Vagina (tissue), 2 donors: Measurements from ENCODE around the gene TBXAS1. TPM values are rescaled to one million over a fixed set of nuclear protein-coding genes. Genes with fewer than 3 reads are reported as not detected.
"Not testable (repeated sequence)": the region's sequence is repeated elsewhere in the genome, so short reads cannot be mapped to it uniquely, and the experiment has no call there.

Experiments
- DNase-seq, 2 donors: peaks; one replicate each; pipeline ENCODE4 v3.0.0-alpha.2; 2017; ENCODE audit errors: extremely low spot score in 2 of 2
- H3K27ac ChIP-seq: fragments of 200-600 bp; sonication (generic); one replicate; pipeline ENCODE4 v1.5.1; 2019
- H3K27me3 ChIP-seq: fragments of 200-600 bp; sonication (generic); one replicate; pipeline ENCODE4 v1.5.1; 2019
- H3K36me3 ChIP-seq, 2 donors: fragments of 200-600 bp; sonication (generic); one replicate each; pipeline ENCODE4 v1.5.1; 2017 to 2019
- H3K4me1 ChIP-seq: fragments of 200-600 bp; sonication (generic); one replicate; pipeline ENCODE4 v1.5.1; 2019
- H3K4me3 ChIP-seq, 2 donors: fragments of 200-600 bp; sonication (generic); 1 replicate in 1 of 2; 2 replicates in 1 of 2; pipeline ENCODE4 v1.5.1; 2016 to 2019
- H3K9me3 ChIP-seq: fragments of 200-600 bp; sonication (generic); one replicate; pipeline ENCODE4 v1.5.1; 2019
- CTCF ChIP-seq, 3 experiments: fragments of 450-650 bp in 2 of 3; fragments of 200-600 bp in 1 of 3; sonication (generic) in 1 of 3; IDR thresholded peaks; one replicate each; pipeline ENCODE4 v1.5.1; 2017 to 2019; ENCODE audit warnings: antibody characterized with exemption in 3 of 3, mild to moderate bottlenecking in 2 of 3, moderate library complexity in 2 of 3
- POLR2A ChIP-seq, 2 donors: fragments of 450-650 bp; IDR thresholded peaks; one replicate each; pipeline ENCODE4 v1.6.1; 2017; ENCODE audit warnings: antibody characterized with exemption in 2 of 2, mild to moderate bottlenecking in 2 of 2, moderate library complexity in 2 of 2
- POLR2AphosphoS5 ChIP-seq, 2 donors: sonication (generic); formaldehyde crosslinking; IDR thresholded peaks; one replicate each; pipeline ENCODE4 v1.9.0; 2017; ENCODE audit warnings: antibody characterized with exemption in 2 of 2, mild to moderate bottlenecking in 2 of 2, low read depth in 1 of 2; ENCODE audit not compliant: insufficient read depth in 1 of 2
- intact Hi-C: fragments of 100-400 bp; cut with DNase I; formaldehyde crosslinking; loops from one replicate; pipeline ENCODE4 v1.15.1; 2023
- total RNA-seq: library from RNA; depleted of rRNA; stranded (reverse); fragments of >200 nt; gene quantifications from one replicate; pipeline ENCODE4 v1.2.3, GENCODE V29; 2016

TBXAS1 gene
- total RNA-seq, 1 donor from 2014 or later: 18.4 TPM

- H3K4me3 ChIP-seq: no peak overlapping the region
- no peaks in the 10 kb centered on the region for H3K9me3 ChIP-seq
- no peak overlapping the region for H3K27ac ChIP-seq
- no peaks in the 10 kb centered on the region for H3K36me3 ChIP-seq
- H3K4me1 ChIP-seq: peaks cover 2% of the 10 kb centered on the region
- DNase-seq: no peak
- TF ChIP-seq POLR2A (IDR thresholded peaks at IDR 0.05): no peak
- no peak for TF ChIP-seq CTCF (IDR thresholded peaks at IDR 0.05)
- TF ChIP-seq POLR2AphosphoS5 (IDR thresholded peaks at IDR 0.05; ENCODE audit: insufficient read depth in 1 of 2, low read depth in 1 of 2): no peak
- intact Hi-C loops: no loop called here
- H3K27me3 ChIP-seq: no peaks in the 10 kb centered on the region
Observed at GRCh38 chr7:139923090-139923489, 94.0 kb downstream of the TBXAS1 start.

GRCh38 chr7:139924461-139924860 lies 95.4 kb downstream of the TBXAS1 start:
- DNase-seq: no peak
- intact Hi-C loops: no loop called here
- no peaks in the 10 kb centered on the region for H3K36me3 ChIP-seq
- no peaks in the 10 kb centered on the region for H3K4me1 ChIP-seq
- no peaks in the 10 kb centered on the region for H3K9me3 ChIP-seq
- no peak overlapping the region for H3K27ac ChIP-seq
- H3K4me3 ChIP-seq: no peak overlapping the region
- no peaks in the 10 kb centered on the region for H3K27me3 ChIP-seq
- TF ChIP-seq POLR2AphosphoS5 (IDR thresholded peaks at IDR 0.05; ENCODE audit: insufficient read depth in 1 of 2, low read depth in 1 of 2) (no peak), POLR2A (IDR thresholded peaks at IDR 0.05) (no peak), CTCF (IDR thresholded peaks at IDR 0.05) (no peak)

- intact Hi-C loops, H3K36me3 ChIP-seq, H3K9me3 ChIP-seq, H3K4me1 ChIP-seq, DNase-seq, H3K4me3 ChIP-seq, H3K27ac ChIP-seq, H3K27me3 ChIP-seq: not testable (repeated sequence)
Observed at GRCh38 chr7:139929221-139929620, 100.2 kb downstream of the TBXAS1 start.

- no peaks in the 10 kb centered on the region for H3K27me3 ChIP-seq
- intact Hi-C loops: no loop called here
- no peaks in the 10 kb centered on the region for H3K36me3 ChIP-seq
- no peaks in the 10 kb centered on the region for H3K9me3 ChIP-seq
- no peak for DNase-seq
- H3K27ac ChIP-seq: no peak overlapping the region
- no peak overlapping the region for H3K4me3 ChIP-seq
- H3K4me1 ChIP-seq: no peaks in the 10 kb centered on the region
- TF ChIP-seq POLR2AphosphoS5 (IDR thresholded peaks at IDR 0.05; ENCODE audit: insufficient read depth in 1 of 2, low read depth in 1 of 2) (no peak), CTCF (IDR thresholded peaks at IDR 0.05) (no peak), POLR2A (IDR thresholded peaks at IDR 0.05) (no peak)
Observed at GRCh38 chr7:139930286-139930965, 101.4 kb downstream of the TBXAS1 start.

- H3K4me1 ChIP-seq: no peaks in the 10 kb centered on the region
- H3K36me3 ChIP-seq: no peaks in the 10 kb centered on the region
- H3K9me3 ChIP-seq: no peaks in the 10 kb centered on the region
- no peak overlapping the region for H3K4me3 ChIP-seq
- H3K27ac ChIP-seq: no peak overlapping the region
- TF ChIP-seq POLR2AphosphoS5 (IDR thresholded peaks at IDR 0.05; ENCODE audit: insufficient read depth in 1 of 2, low read depth in 1 of 2) (no peak), CTCF (IDR thresholded peaks at IDR 0.05) (no peak), POLR2A (IDR thresholded peaks at IDR 0.05) (no peak)
- H3K27me3 ChIP-seq: no peaks in the 10 kb centered on the region
- intact Hi-C loops: no loop called here
- no peak for DNase-seq
Observed at GRCh38 chr7:139931190-139931934, 102.3 kb downstream of the TBXAS1 start.
